ENCODE results near the gene ACBD3. TPM values are rescaled to one million over a fixed set of nuclear protein-coding genes. Genes with fewer than 3 reads are reported as not detected.

ACBD3 gene
- total RNA-seq, 6 donors from 2014 or later: 39.8 to 71.4 (median 40.8) TPM

DNA sequence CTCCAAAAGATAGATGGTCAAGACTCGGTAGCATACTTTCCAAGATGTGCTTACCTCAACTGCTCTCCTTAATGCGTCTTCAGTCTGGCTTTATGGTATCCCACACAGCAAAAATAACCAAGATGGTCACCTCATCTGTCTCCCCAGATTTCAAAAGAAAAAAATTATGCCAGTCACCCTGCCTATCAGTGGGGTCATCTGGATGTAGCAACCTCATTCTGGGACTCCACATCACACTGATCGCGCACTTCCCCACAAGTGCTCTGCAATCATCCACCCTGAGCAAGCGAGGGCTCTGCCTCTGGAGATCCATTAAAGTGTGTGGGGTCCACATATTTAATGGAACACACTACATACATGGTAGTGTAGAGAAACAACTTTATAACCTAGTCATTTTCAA is 42.5 kb downstream of the ACBD3 start:
- 79 to 83% methylated on average over 5 of the region's 5 CpGs for WGBS, 2 donors
- Histone ChIP-seq H3K36me3 (peaks cover 8 to 50% (median 28%) of the 10 kb centered on the region in 4 donors), H3K27ac (no peak overlapping the region), H3K4me3 (no peak overlapping the region), H3K4me1 (no peaks in the 10 kb centered on the region), H3K9me3 (no peaks in the 10 kb centered on the region), H3K27me3 (no peaks in the 10 kb centered on the region)
- DNase-seq (no peak), ATAC-seq (ENCODE audit: low FRiP score in 2 of 2) (no peak)
- TF ChIP-seq, protein P1, sequence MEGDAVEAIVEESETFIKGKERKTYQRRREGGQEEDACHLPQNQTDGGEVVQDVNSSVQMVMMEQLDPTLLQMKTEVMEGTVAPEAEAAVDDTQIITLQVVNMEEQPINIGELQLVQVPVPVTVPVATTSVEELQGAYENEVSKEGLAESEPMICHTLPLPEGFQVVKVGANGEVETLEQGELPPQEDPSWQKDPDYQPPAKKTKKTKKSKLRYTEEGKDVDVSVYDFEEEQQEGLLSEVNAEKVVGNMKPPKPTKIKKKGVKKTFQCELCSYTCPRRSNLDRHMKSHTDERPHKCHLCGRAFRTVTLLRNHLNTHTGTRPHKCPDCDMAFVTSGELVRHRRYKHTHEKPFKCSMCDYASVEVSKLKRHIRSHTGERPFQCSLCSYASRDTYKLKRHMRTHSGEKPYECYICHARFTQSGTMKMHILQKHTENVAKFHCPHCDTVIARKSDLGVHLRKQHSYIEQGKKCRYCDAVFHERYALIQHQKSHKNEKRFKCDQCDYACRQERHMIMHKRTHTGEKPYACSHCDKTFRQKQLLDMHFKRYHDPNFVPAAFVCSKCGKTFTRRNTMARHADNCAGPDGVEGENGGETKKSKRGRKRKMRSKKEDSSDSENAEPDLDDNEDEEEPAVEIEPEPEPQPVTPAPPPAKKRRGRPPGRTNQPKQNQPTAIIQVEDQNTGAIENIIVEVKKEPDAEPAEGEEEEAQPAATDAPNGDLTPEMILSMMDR (IDR thresholded peaks at IDR 0.05): no peak
- TF ChIP-seq POLR2AphosphoS5 (IDR thresholded peaks at IDR 0.05) (no peak), POLR2A (IDR thresholded peaks at IDR 0.05) (no peak), EP300 (IDR thresholded peaks at IDR 0.05) (no peak)

DNA sequence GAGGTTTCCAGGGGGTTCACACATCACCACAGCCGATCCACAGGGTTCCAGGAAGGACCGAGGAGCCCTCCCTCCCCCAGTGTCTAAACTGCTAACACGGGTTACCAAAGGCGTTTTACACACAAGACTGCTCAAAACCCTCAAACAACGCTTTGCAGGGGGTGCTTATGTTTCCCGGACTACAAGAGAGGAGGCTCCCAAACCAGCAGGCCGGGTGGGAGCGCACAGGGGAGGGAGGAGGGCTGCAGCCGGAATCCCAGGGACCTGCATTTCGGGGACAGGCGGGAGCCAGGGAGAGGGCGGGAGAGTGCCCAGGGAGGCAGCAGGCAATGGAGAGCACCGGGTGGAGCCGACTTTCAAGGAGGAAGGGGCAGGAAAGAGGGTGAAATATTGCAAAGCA is 50.8 kb downstream of the ACBD3 start:
- peaks cover 6 to 33% (median 18%) of the 10 kb centered on the region in 4 donors for H3K4me1 ChIP-seq
- ATAC-seq (ENCODE audit: low FRiP score in 2 of 2): peak; percentile 2 to 6
- no peak for TF ChIP-seq POLR2AphosphoS5 (IDR thresholded peaks at IDR 0.05)
- no peak for TF ChIP-seq POLR2A (IDR thresholded peaks at IDR 0.05)
- no peak for TF ChIP-seq EP300 (IDR thresholded peaks at IDR 0.05)
- TF ChIP-seq, protein P1 (IDR thresholded peaks at IDR 0.05): no peak
- no peaks in the 10 kb centered on the region for H3K27me3 ChIP-seq
- no peaks in the 10 kb centered on the region for H3K36me3 ChIP-seq
- no peak for DNase-seq
- WGBS, 2 donors: 48 to 60% methylated on average over 13 to 14 of the region's 14 CpGs
- H3K27ac ChIP-seq: peak overlapping the region; percentile 36 to 51 (median 36)
- H3K4me3 ChIP-seq: no peak overlapping the region
- no peaks in the 10 kb centered on the region for H3K9me3 ChIP-seq

DNA sequence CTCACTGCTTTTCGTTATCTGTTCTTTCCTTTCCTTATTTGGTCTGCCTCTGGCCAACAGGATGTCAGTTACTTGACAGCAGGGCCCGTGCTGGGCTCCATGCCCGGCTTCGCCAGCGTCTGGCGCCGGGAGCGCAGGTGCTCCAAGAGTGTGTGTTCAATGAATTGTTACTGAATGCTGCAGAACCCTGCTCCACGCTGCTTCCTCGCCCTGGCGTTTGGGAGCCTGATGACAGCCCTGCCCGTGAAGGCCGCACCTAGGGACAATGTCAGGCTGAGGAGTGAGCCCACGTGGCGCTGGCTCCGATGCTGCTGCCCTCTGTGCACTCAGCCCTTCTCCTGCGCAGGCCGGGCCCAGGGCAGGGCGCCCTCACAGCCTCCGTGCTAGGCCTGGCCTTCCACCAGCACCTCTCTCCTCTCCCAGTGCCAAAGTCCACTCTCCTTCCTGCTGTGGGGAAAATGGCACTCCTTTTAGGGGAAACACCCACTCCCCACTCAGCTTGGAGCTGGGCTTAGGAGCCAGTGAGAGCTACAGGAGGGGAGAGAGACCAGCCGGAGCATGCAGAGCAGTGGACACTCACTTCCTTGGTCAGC is 51.4 kb downstream of the ACBD3 start:
- Histone ChIP-seq H3K4me1 (peaks cover 6 to 33% (median 18%) of the 10 kb centered on the region in 4 donors), H3K4me3 (no peak overlapping the region), H3K36me3 (no peaks in the 10 kb centered on the region), H3K27me3 (no peaks in the 10 kb centered on the region), H3K9me3 (no peaks in the 10 kb centered on the region), H3K27ac (peak overlapping the region; percentile 36 to 51 (median 36))
- DNase-seq: peak; percentile 79 to 92
- WGBS, 2 donors: 26 to 48% methylated on average over 14 to 21 of the region's 21 CpGs
- ATAC-seq (ENCODE audit: low FRiP score in 2 of 2): peak; percentile 54 to 81
- TF ChIP-seq EP300 (IDR thresholded peaks at IDR 0.05) (no peak), POLR2A (IDR thresholded peaks at IDR 0.05) (no peak)
- TF ChIP-seq, protein P1 (IDR thresholded peaks at IDR 0.05): peak in 1 of 6 experiments; percentile 50

DNA sequence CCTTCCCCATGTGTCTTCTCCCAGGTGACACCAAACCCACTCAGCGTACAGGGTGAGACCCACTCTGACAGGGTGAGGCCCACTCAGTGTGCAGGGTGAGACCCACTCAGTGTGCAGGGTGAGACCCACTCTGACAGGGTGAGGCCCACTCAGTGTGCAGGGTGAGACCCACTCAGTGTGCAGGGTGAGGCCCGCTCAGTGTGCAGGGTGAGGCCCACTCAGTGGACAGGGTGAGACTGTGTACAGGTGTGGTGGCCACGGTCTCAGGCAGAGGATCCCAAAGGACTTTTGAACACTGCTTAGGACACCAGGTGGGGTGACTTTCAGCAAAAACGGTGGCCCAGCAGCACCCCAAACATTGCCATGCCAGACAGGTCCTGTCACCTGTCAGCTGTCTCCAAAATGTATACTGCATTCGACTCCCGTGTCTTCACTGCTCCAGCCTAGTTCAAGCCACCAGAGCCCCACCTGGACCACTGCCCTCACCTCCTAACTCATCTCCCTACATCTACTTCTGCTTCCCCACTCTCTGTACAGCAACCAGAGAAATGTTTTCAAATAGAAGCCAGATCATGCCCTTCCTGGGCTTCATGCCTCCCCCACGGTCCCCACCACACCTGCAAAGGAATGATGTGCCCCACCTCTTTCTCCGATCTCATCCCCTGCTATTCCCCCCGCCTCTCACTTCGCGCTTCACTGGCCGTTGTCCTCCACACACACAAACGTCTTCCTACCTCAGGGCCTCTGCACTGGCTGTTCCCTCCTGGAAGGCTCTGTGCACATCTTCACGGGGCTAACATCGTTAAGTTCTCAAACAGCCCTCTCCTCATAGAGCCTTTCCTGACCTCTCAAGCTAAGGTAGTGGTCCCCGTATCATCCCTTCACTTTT is 52.1 kb downstream of the ACBD3 start:
- Histone ChIP-seq H3K4me1 (peaks cover 6 to 33% (median 18%) of the 10 kb centered on the region in 4 donors), H3K27me3 (no peaks in the 10 kb centered on the region), H3K4me3 (no peak overlapping the region), H3K36me3 (no peaks in the 10 kb centered on the region), H3K27ac (peak overlapping the region in 2 of 4 donors; percentile 36), H3K9me3 (no peaks in the 10 kb centered on the region)
- 65 to 66% methylated on average over 14 to 15 of the region's 16 CpGs for WGBS, 2 donors
- ATAC-seq (ENCODE audit: low FRiP score in 2 of 2) (no peak), DNase-seq (no peak)
- TF ChIP-seq POLR2AphosphoS5 (IDR thresholded peaks at IDR 0.05) (no peak), POLR2A (IDR thresholded peaks at IDR 0.05) (no peak), EP300 (IDR thresholded peaks at IDR 0.05) (no peak)
- TF ChIP-seq, protein P1 (IDR thresholded peaks at IDR 0.05): no peak

Measured in upper lobe of left lung (tissue), 6 donors.